Suppressor macrophage treated with lipopolysaccharide for 1 hour (primary cell): ENCODE results near the gene SNRNP25.

ENCODE experiments used
- DNase-seq, 3 donors: peaks; one replicate each; pipeline ENCODE4 v3.0.0-alpha.2; 2020 to 2022

SNRNP25 gene

DNA sequence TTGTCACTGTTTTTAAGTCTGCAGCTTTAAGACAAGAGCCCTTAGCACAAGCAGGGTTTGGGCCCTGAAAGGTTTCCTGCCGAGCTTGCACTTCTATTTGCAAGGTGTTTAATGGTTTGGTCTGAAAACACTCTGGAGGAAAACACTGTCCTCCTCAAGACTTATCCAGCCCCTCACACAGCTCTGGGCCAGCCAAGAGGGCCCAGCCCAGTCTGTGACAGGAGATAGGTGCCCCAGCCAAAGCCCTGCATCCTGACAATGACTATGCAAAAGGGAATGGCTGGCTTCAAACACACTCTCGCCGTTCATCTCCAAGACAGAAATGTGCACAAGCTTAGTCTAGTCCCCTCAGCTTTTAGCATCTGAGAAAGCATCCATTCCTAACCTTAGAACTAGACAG, 51.3 kb downstream of the SNRNP25 start:
- no peak for DNase-seq

DNA sequence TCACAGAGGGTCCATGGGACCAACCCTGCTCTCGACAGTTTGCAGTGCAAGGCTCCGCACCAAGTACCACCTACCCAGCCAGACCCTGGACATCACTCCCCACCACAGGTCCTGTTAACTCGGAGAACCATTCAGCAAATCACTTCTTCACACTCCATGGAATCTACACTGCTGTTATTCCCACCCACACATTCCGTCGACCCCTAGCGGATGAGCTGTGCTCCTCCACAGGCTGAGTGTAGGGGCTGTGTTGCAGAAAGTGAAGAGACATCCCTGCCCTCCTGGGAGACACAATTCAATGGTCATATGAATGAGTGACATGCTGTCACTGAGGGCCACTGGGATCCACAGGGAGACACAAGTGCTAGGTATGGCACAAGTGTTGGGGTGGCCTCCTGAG, 51.9 kb downstream of the SNRNP25 start:
- no peak for DNase-seq

DNA sequence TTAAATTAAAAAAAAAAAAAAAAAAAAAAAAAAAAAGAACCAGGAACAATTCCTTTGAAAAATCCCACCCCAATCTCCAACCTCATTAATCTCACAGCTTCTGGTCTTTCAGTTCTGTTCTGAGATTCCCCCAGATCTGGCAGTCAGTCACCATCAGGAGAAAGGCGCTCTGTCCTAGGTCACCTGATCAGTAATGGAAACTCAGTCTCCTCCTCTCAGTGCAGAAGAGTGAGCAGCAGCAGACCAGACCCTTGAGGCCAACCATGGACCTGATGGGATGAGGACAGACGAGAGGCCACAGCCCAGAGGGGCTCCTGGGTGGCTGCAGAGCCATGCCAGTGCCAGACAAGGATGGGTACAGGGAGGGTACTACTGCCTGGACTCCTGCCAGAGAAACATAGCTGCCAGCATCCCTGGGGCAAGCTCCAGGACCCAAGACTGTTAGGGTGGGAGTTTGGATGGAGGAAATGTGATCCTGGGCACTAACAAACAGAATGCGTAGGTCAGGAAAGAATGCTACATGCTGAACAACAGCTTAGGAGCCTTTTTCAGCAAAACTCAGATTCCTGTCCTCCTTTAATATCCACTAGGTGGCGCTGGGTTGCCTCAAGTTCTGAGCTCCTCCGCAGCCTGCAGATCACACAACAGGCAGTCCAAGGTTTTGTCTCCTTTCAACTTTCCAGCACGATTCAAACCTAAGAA, 53.1 kb downstream of the SNRNP25 start:
- DNase-seq = peak; percentile 81 to 86 (median 84)
